Activated CD4-positive, CD25-positive, alpha-beta regulatory T cell treated with anti-CD3 and anti-CD28 coated beads, Interleukin-2, amount 50 U/mL, for 16 hours (primary cell): ENCODE results near the gene AMDHD2.
"Not testable (repeated sequence)": the region's sequence is repeated elsewhere in the genome, so short reads cannot be mapped to it uniquely, and the experiment has no call there.

Source experiments
- DNase-seq: peaks from one replicate; pipeline ENCODE4 v3.0.0-alpha.2; 2020; ENCODE audit warnings: low read depth, low spot score

The AMDHD2 gene

GRCh38 chr16:2520097-2520783, at the start of gene AMDHD2:
AMDHD2 (plus strand) TSS chr16:2520371; CDS start chr16:2520459, 88 bp downstream.
- peak; percentile 76 for DNase-seq

GRCh38 chr16:2470603-2471015, 49.6 kb upstream of the AMDHD2 start:
- no peak for DNase-seq

- no peak for DNase-seq
Observed at GRCh38 chr16:2471016-2471652, 49.0 kb upstream of the AMDHD2 start, which contains the start of gene NTN3. NTN3 (plus strand) TSS chr16:2471297; CDS start chr16:2471702, 405 bp downstream.

- DNase-seq, result no peak
Observed at GRCh38 chr16:2471653-2472487, 48.3 kb upstream of the AMDHD2 start.

GRCh38 chr16:2472488-2472864, 47.7 kb upstream of the AMDHD2 start:
- no peak for DNase-seq

- DNase-seq, result no peak
Observed at GRCh38 chr16:2472885-2473445, 47.2 kb upstream of the AMDHD2 start.

- DNase-seq, result no peak
Observed at GRCh38 chr16:2473446-2473926, 46.7 kb upstream of the AMDHD2 start.

GRCh38 chr16:2473999-2474876, 45.9 kb upstream of the AMDHD2 start:
- no peak for DNase-seq

- peak; percentile 53 for DNase-seq
Observed at GRCh38 chr16:2474877-2475412, 45.2 kb upstream of the AMDHD2 start, which contains the start of gene TBC1D24. TBC1D24 (plus strand) TSS chr16:2475127; CDS start chr16:2496149, 21,022 bp downstream.

GRCh38 chr16:2475413-2476344, 44.5 kb upstream of the AMDHD2 start:
- DNase-seq, result no peak

GRCh38 chr16:2476345-2476720, 43.8 kb upstream of the AMDHD2 start:
- no peak for DNase-seq

GRCh38 chr16:2476741-2477140, 43.4 kb upstream of the AMDHD2 start:
- no peak for DNase-seq

GRCh38 chr16:2477327-2477726, 42.8 kb upstream of the AMDHD2 start:
- DNase-seq, result no peak

- DNase-seq, result no peak
Observed at GRCh38 chr16:2478279-2478678, 41.9 kb upstream of the AMDHD2 start.

GRCh38 chr16:2479996-2480395, 40.2 kb upstream of the AMDHD2 start:
- not testable (repeated sequence) for DNase-seq

GRCh38 chr16:2480948-2481347, 39.2 kb upstream of the AMDHD2 start:
- DNase-seq, result no peak

GRCh38 chr16:2481676-2482075, 38.5 kb upstream of the AMDHD2 start:
- DNase-seq, result no peak

GRCh38 chr16:2482249-2482648, 37.9 kb upstream of the AMDHD2 start:
- DNase-seq, result no peak
